Smooth muscle cell (in vitro differentiated cells): Measurements from ENCODE around the gene ZNF652. TPM values are rescaled to one million over a fixed set of nuclear protein-coding genes. Genes with fewer than 3 reads are reported as not detected.
"Not testable (repeated sequence)": the region's sequence is repeated elsewhere in the genome, so short reads cannot be mapped to it uniquely, and the experiment has no call there.

Experiments used
- DNase-seq: peaks from one replicate; lab custom pipeline; 2025; ENCODE audit not compliant: unreplicated experiment; lab: John Stamatoyannopoulos, UW
- H2AFZ ChIP-seq: fragments of 200-600 bp; sonication (generic); 2 replicates; pipeline ENCODE4 v1.6.0; 2016; ENCODE audit warnings: antibody characterized with exemption, low read depth, mild to moderate bottlenecking
- H3F3A ChIP-seq: fragments of 200-600 bp; sonication (generic); 2 replicates; pipeline ENCODE4 v1.6.0; 2017; ENCODE audit warnings: antibody characterized with exemption, low read depth
- H3K27ac ChIP-seq: fragments of 200-600 bp; sonication (generic); 2 replicates; pipeline ENCODE4 v1.5.1; 2016; ENCODE audit warnings: low read depth, mild to moderate bottlenecking
- H3K27me3 ChIP-seq: fragments of 200-600 bp; sonication (generic); 2 replicates; pipeline ENCODE4 v1.6.1; 2016; ENCODE audit warnings: low read depth, mild to moderate bottlenecking
- H3K36me3 ChIP-seq: fragments of 200-600 bp; sonication (generic); 2 replicates; pipeline ENCODE4 v1.5.1; 2016; ENCODE audit warnings: low read depth
- H3K4me1 ChIP-seq: fragments of 200-600 bp; sonication (generic); 2 replicates; pipeline ENCODE4 v1.5.1; 2016; ENCODE audit warnings: low read depth
- H3K4me2 ChIP-seq: fragments of 200-600 bp; sonication (generic); 2 replicates; pipeline ENCODE4 v1.6.0; 2016; ENCODE audit warnings: mild to moderate bottlenecking
- H3K4me3 ChIP-seq: fragments of 200-600 bp; sonication (generic); 2 replicates; pipeline ENCODE4 v1.5.1; 2016; ENCODE audit warnings: mild to moderate bottlenecking
- H3K79me2 ChIP-seq: fragments of 200-600 bp; sonication (generic); 2 replicates; pipeline ENCODE4 v1.6.0; 2016; ENCODE audit warnings: low read depth, mild to moderate bottlenecking
- H3K9ac ChIP-seq: fragments of 200-600 bp; sonication (generic); 2 replicates; pipeline ENCODE4 v1.6.0; 2016; ENCODE audit warnings: low read depth
- H3K9me3 ChIP-seq: fragments of 200-600 bp; sonication (generic); replicated peaks from 2 replicates; pipeline ENCODE4 v1.5.1; 2016; ENCODE audit warnings: low read depth
- H4K20me1 ChIP-seq: fragments of 200-600 bp; sonication (generic); 2 replicates; pipeline ENCODE4 v1.6.0; 2016; ENCODE audit warnings: low read depth
- CTCF ChIP-seq: fragments of 200-600 bp; sonication (generic); IDR thresholded peaks from 2 replicates; pipeline ENCODE4 v1.5.1; 2017; ENCODE audit warnings: borderline replicate concordance, mild to moderate bottlenecking, antibody characterized with exemption; ENCODE audit not compliant: insufficient read depth, poor library complexity, severe bottlenecking
- WGBS: methylation state at CpG from one replicate; pipeline ENCODE4 v1.1.7; 2016; ENCODE audit warnings: low lambda C conversion rate; 5-methylcytosine and 5-hydroxymethylcytosine counted together
- polyA plus RNA-seq: library from polyadenylated mRNA; unstranded; fragments of >200 nt; fragmentation: Nextera tagmentation; extraction: Ambion mirVana; gene quantifications from 2 replicates; pipeline ENCODE4 v1.2.1, GENCODE V29; 2016
- total RNA-seq: library from RNA; depleted of rRNA; stranded (reverse); fragments of >200 nt; gene quantifications from 2 replicates; pipeline ENCODE4 v1.2.3, GENCODE V29; 2014

The ZNF652 gene
- total and polyA plus RNA-seq, 2 experiments from 2014 or later = 18.3 to 48.8 TPM

DNA sequence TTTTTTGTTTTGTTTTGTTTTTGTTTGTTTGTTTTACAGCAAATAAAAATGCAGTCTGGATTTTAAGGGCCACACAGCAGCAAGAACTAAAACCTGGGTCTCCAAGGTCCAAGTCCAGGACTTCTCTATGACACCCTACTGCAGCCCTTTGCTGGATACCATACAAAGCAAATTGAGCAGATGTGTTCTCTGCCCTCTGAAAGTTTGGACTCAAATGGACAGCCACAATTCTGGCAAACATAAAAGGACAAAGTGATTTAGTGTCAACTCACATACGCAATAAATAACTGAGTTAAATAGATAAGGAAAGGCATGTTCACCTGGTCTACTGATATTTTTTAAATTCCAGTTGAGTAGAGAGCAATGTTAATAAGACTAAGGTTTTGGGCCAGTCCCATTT is 7.7 kb upstream of the ZNF652 start:
- TF ChIP-seq CTCF = no peak
- Histone ChIP-seq H4K20me1 (no peaks in the 10 kb centered on the region), H3K79me2 (no peaks in the 10 kb centered on the region), H3K9ac (no peak overlapping the region), H3K27me3 (no peaks in the 10 kb centered on the region), H2AFZ (no peak overlapping the region), H3K4me2 (no peak overlapping the region), H3F3A (no peaks in the 10 kb centered on the region), H3K4me1 (peaks cover 9% of the 10 kb centered on the region), H3K36me3 (no peaks in the 10 kb centered on the region), H3K9me3 (no peaks in the 10 kb centered on the region), H3K27ac (no peak overlapping the region), H3K4me3 (no peak overlapping the region)
- 93% methylated on average over 1 of the region's 1 CpG for WGBS
- DNase-seq = no peak

GRCh38 chr17:49369089-49369488 is 7.0 kb upstream of the ZNF652 start:
- H3K27me3 ChIP-seq = no peaks in the 10 kb centered on the region
- H3K9ac ChIP-seq = no peak overlapping the region
- H3K36me3 ChIP-seq = no peaks in the 10 kb centered on the region
- H4K20me1 ChIP-seq = no peaks in the 10 kb centered on the region
- no peak for TF ChIP-seq CTCF
- no peak overlapping the region for H3K4me2 ChIP-seq
- H3K4me3 ChIP-seq = no peak overlapping the region
- H3K79me2 ChIP-seq = no peaks in the 10 kb centered on the region
- 85% methylated on average over 1 of the region's 1 CpG for WGBS
- no peaks in the 10 kb centered on the region for H3K9me3 ChIP-seq
- no peak overlapping the region for H3K27ac ChIP-seq
- H3K4me1 ChIP-seq = peaks cover 9% of the 10 kb centered on the region
- no peak overlapping the region for H2AFZ ChIP-seq
- no peak for DNase-seq
- H3F3A ChIP-seq = no peaks in the 10 kb centered on the region

DNA sequence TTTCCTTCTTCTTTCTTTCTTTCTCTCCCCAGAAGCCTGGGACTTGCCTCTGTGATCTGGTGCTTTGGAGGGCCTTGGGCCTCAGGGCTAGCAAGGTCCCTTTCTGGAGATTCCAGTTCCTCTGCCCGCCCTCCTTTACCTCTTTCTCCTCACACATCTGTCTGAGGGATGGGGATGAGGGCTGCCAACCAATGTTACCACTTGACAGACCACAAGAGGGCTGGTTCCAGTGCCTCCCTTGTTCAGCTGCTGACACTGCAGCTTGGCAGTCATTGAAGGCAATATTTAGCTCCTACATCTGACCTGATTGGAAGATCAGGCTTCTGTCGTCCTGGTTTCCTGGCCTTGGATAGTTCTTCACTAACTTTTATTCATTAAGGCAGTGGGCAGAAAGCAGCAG is 3.6 kb upstream of the ZNF652 start:
- Histone ChIP-seq H3K27ac (no peak overlapping the region), H3F3A (no peaks in the 10 kb centered on the region), H3K79me2 (peaks cover 9% of the 10 kb centered on the region), H3K4me2 (no peak overlapping the region), H3K9ac (no peak overlapping the region), H2AFZ (no peak overlapping the region), H4K20me1 (peaks cover 7% of the 10 kb centered on the region), H3K4me3 (no peak overlapping the region), H3K4me1 (peaks cover 12% of the 10 kb centered on the region), H3K9me3 (no peaks in the 10 kb centered on the region), H3K36me3 (no peaks in the 10 kb centered on the region), H3K27me3 (no peaks in the 10 kb centered on the region)
- DNase-seq = no peak
- TF ChIP-seq CTCF = no peak
- 59% methylated on average over 2 of the region's 2 CpGs for WGBS

DNA sequence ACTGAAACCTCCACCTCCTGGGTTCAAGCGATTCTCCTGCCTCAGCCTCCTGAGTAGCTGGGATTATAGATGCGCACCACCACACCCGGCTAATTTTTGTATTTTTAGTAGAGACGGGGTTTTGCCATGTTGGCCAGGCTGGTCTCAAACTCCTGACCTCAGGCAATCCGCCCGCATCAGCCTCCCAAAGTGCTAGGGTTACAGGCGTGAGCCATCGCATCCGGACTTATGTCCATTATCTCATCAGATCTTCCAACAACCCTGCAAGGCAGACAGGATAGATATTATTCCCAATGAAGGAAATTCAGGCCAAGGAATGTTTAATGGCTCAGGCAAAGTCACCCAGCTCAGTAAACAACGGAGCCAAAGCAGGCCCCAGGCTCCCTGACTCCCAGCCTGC is 3.1 kb upstream of the ZNF652 start:
- not testable (repeated sequence) for H3K27me3 ChIP-seq, DNase-seq
- peaks cover 13% of the 10 kb centered on the region for H4K20me1 ChIP-seq

More for the DNA sequence above, 3.1 kb upstream of the ZNF652 start:
- not testable (repeated sequence) for H3K4me2 ChIP-seq, H3F3A ChIP-seq, H3K4me3 ChIP-seq, H2AFZ ChIP-seq, H3K36me3 ChIP-seq, H3K9me3 ChIP-seq, H3K9ac ChIP-seq, H3K27ac ChIP-seq
- Histone ChIP-seq H3K79me2 (peaks cover 14% of the 10 kb centered on the region), H3K4me1 (peaks cover 17% of the 10 kb centered on the region)
- 97% methylated on average over 10 of the region's 10 CpGs for WGBS
